ENCODE measurements around the gene KCNT1.

DNA sequence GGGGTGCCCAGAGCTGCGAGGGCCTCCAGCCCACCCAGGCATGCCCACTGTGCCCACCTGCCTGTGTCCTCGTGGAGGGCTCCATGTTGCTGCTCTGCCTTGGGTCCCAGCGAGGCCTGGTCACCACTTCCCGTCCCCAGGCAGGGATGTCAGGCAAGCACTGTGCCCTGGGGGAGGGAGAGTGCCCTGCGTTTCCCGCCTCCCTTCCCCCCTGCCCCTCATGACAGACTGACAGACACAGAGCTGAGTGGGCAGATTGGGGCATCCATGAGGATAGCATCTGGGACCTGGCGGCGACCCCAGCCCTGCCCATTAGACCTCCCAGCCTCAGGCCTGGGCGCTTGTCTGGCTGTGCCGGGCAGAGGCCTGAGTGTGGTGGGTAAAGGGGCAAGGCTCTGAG is 56.9 kb downstream of the KCNT1 start:
- TF ChIP-seq, protein P1, sequence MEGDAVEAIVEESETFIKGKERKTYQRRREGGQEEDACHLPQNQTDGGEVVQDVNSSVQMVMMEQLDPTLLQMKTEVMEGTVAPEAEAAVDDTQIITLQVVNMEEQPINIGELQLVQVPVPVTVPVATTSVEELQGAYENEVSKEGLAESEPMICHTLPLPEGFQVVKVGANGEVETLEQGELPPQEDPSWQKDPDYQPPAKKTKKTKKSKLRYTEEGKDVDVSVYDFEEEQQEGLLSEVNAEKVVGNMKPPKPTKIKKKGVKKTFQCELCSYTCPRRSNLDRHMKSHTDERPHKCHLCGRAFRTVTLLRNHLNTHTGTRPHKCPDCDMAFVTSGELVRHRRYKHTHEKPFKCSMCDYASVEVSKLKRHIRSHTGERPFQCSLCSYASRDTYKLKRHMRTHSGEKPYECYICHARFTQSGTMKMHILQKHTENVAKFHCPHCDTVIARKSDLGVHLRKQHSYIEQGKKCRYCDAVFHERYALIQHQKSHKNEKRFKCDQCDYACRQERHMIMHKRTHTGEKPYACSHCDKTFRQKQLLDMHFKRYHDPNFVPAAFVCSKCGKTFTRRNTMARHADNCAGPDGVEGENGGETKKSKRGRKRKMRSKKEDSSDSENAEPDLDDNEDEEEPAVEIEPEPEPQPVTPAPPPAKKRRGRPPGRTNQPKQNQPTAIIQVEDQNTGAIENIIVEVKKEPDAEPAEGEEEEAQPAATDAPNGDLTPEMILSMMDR (IDR thresholded peaks at IDR 0.05), result no peak
- no peak for TF ChIP-seq POLR2A (IDR thresholded peaks at IDR 0.05)
